K562 (cell line): ENCODE measurements around the gene ZNF74. TPM values are rescaled to one million over a fixed set of nuclear protein-coding genes. Genes with fewer than 3 reads are reported as not detected.

Experiments
- BCOR ChIP-seq: fragments of 450-650 bp; IDR thresholded peaks from 2 replicates; pipeline ENCODE4 v1.6.1; 2016
- CBX1 ChIP-seq: sonication (generic); IDR thresholded peaks from 2 replicates; pipeline ENCODE4 v1.6.1; 2016; ENCODE audit warnings: antibody characterized with exemption, low read depth, mild to moderate bottlenecking
- DNMT1 ChIP-seq: fragments of 450-650 bp; IDR thresholded peaks from 2 replicates; pipeline ENCODE4 v1.6.1; 2016; ENCODE audit warnings: antibody characterized with exemption, mild to moderate bottlenecking
- ERF ChIP-seq: fragments of 450-650 bp; formaldehyde crosslinking; IDR thresholded peaks from 2 replicates; pipeline ENCODE4 v1.4.0; 2020; ENCODE audit warnings: mild to moderate bottlenecking, mixed read lengths
- EZH2 ChIP-seq: IDR thresholded peaks from 2 replicates; pipeline ENCODE4 v1.6.1; 2012; ENCODE audit warnings: low read depth, mild to moderate bottlenecking, inconsistent platforms, low read length, borderline replicate concordance
- FOXA3 ChIP-seq, 2 experiments: fragments of 450-650 bp in 1 of 2; sonication (generic) in 1 of 2; formaldehyde crosslinking; IDR thresholded peaks in 1 of 2; conservative IDR thresholded peaks in 1 of 2; 2 replicates each; pipeline versions ENCODE4 v1.4.0 to v1.8.0; 2020 to 2022; ENCODE audit warnings: mild to moderate bottlenecking in 2 of 2, missing genetic modification reagents in 1 of 2
- KLF1 ChIP-seq: fragments of 450-650 bp; IDR thresholded peaks from 2 replicates; pipeline ENCODE4 v1.6.1; 2016; ENCODE audit warnings: missing genetic modification characterization, missing compliant biosample characterization
- MAFG ChIP-seq: fragments of 450-650 bp; conservative IDR thresholded peaks from 2 replicates; pipeline ENCODE4 v1.6.1; 2016; ENCODE audit warnings: missing genetic modification characterization, missing compliant biosample characterization
- MCM3 ChIP-seq: fragments of 450-650 bp; IDR thresholded peaks from 2 replicates; pipeline ENCODE4 v1.6.1; 2016
- MXD1 ChIP-seq: fragments of 250-450 bp; sonication (Bioruptor Pico); IDR thresholded peaks from 2 replicates; pipeline ENCODE4 v1.8.0; 2021; ENCODE audit warnings: borderline replicate concordance, mild to moderate bottlenecking, moderate library complexity; ENCODE audit not compliant: poor library complexity, severe bottlenecking
- SMARCA5 ChIP-seq: fragments of 450-650 bp; IDR thresholded peaks from 2 replicates; pipeline ENCODE4 v1.6.1; 2016
- TCF7L2 ChIP-seq: fragments of 150-350 bp; IDR thresholded peaks from 2 replicates; pipeline ENCODE4 v1.6.1; 2016; ENCODE audit warnings: low read depth, mild to moderate bottlenecking, low read length, moderate library complexity
- TCFL5 ChIP-seq: fragments of 250-450 bp; sonication (Bioruptor Pico); conservative IDR thresholded peaks from 2 replicates; pipeline ENCODE4 v1.6.1; 2021; ENCODE audit warnings: mild to moderate bottlenecking, moderate library complexity, matching md5 sums
- TEAD4 ChIP-seq, 2 experiments: sonication (generic) in 1 of 2; formaldehyde crosslinking in 1 of 2; IDR thresholded peaks; 2 replicates each; pipeline versions ENCODE4 v1.6.1 to v1.8.0; 2012 to 2022; ENCODE audit warnings: borderline replicate concordance in 1 of 2, inconsistent platforms in 1 of 2, low read length in 1 of 2, mild to moderate bottlenecking in 1 of 2, missing genetic modification reagents in 1 of 2
- TRIM25 ChIP-seq: fragments of 450-650 bp; IDR thresholded peaks from 2 replicates; pipeline ENCODE4 v1.7.0; 2016; ENCODE audit warnings: borderline replicate concordance
- WHSC1 ChIP-seq: IDR thresholded peaks from one replicate; pipeline ENCODE4 v1.6.1; 2012; ENCODE audit warnings: low read length, control low read depth, inconsistent platforms
- ZBTB12 ChIP-seq: fragments of 250-450 bp; sonication (Bioruptor Pico); IDR thresholded peaks from 2 replicates; pipeline ENCODE4 v1.4.0; 2020
- ZEB2 ChIP-seq: fragments of 450-650 bp; IDR thresholded peaks from 2 replicates; pipeline ENCODE4 v1.6.1; 2016
- ZNF124 ChIP-seq: sonication (generic); formaldehyde crosslinking; IDR thresholded peaks from 2 replicates; pipeline ENCODE4 v1.8.1; 2022; ENCODE audit warnings: missing genetic modification reagents
- ZNF232 ChIP-seq: sonication (generic); formaldehyde crosslinking; IDR thresholded peaks from 2 replicates; pipeline ENCODE4 v1.8.0; 2022; ENCODE audit warnings: mild to moderate bottlenecking, missing genetic modification reagents
- ZNF3 ChIP-seq: fragments of 250-450 bp; sonication (Bioruptor Pico); IDR thresholded peaks from 2 replicates; pipeline ENCODE4 v1.5.0; 2021; ENCODE audit warnings: mild to moderate bottlenecking, moderate library complexity
- ZNF431 ChIP-seq: sonication (generic); formaldehyde crosslinking; IDR thresholded peaks from 2 replicates; pipeline ENCODE4 v1.8.0; 2022; ENCODE audit warnings: mild to moderate bottlenecking, missing genetic modification reagents
- ZNF551 ChIP-seq: fragments of 250-450 bp; sonication (Bioruptor Pico); IDR thresholded peaks from 2 replicates; pipeline ENCODE4 v1.5.0; 2021; ENCODE audit warnings: mild to moderate bottlenecking, moderate library complexity
- ZNF75A ChIP-seq: fragments of 450-650 bp; formaldehyde crosslinking; IDR thresholded peaks from 2 replicates; pipeline ENCODE4 v1.4.0; 2020; ENCODE audit warnings: mild to moderate bottlenecking
- ZNF780A ChIP-seq: fragments of 250-450 bp; sonication (Bioruptor Pico); IDR thresholded peaks from 2 replicates; pipeline ENCODE4 v1.5.0; 2021; ENCODE audit warnings: mild to moderate bottlenecking
- polyA plus RNA-seq, 8 experiments: library from polyadenylated mRNA; depleted of rRNA in 4 of 8; stranded (reverse) in 5 of 8; unstranded in 3 of 8; fragments of >200 nt; fragmentation: Nextera tagmentation in 2 of 8; fragmentation: Illumina TruSeq in 1 of 8; extraction: Ambion mirVana in 2 of 8; extraction: Trizol in 1 of 8; gene quantifications; 2 replicates each; pipeline versions ENCODE4 v1.2.1 to v1.2.3, GENCODE V29; 2011 to 2014; ENCODE audit warnings: inconsistent platforms in 1 of 8, missing spikeins in 1 of 8
- total RNA-seq, 7 experiments: library from RNA; depleted of rRNA in 6 of 7; stranded (reverse); fragments of >200 nt in 6 of 7; fragmentation: Illumina TruSeq in 2 of 7; extraction: Trizol in 2 of 7; gene quantifications; 2 replicates each; pipeline versions ENCODE4 v1.2.1 to v1.2.3, GENCODE V29; 2011 to 2021; ENCODE audit warnings: low replicate concordance in 1 of 7

Gene ZNF74
- total and polyA plus RNA-seq, 9 of the 15 experiments (the other 6 are each of a cell fraction or from before 2014, with no cell fraction given), result 2.4 to 53.5 (median 31.5) TPM

GRCh38 chr22:20423008-20423905, 29.3 kb downstream of the ZNF74 start (continued):
- TF ChIP-seq MXD1 (CRISPR knock-in tag) (no peak), TCFL5 (no peak), KLF1 (no peak), FOXA3 (CRISPR knock-in tag; conservative IDR thresholded peaks at IDR 0.05 in 1 of 2, IDR thresholded peaks at IDR 0.05 in 1 of 2) (peak in 1 of 2 experiments; percentile 45; a peak in 2 of 4 replicates), BCOR (no peak), CBX1 (no peak), SMARCA5 (no peak), ZBTB12 (CRISPR knock-in tag) (no peak), ERF (CRISPR knock-in tag) (no peak), ZEB2 (no peak), ZNF75A (CRISPR knock-in tag) (no peak), MCM3 (0 out of 2 replicates have a peak, but pooled peaks have one; percentile 64), MAFG (no peak), ZNF431 (CRISPR knock-in tag) (no peak), ZNF551 (no peak), ZNF232 (CRISPR knock-in tag) (no peak), ZNF780A (CRISPR knock-in tag) (no peak), ZNF3 (no peak), DNMT1 (no peak), TRIM25 (no peak), TCF7L2 (no peak), WHSC1 (no peak), ZNF124 (no peak; the same call in 1 of the 2 replicates), EZH2 (peak; percentile 65; the same call in 1 of the 2 replicates), TEAD4 (IDR thresholded peaks at IDR 0.05; ENCODE audit: low read length) (no peak), TEAD4 (CRISPR knock-in tag; IDR thresholded peaks at IDR 0.05; ENCODE audit: borderline replicate concordance) (0 out of 2 replicates have a peak, but pooled peaks have one; percentile 6)
